PC-3 (cell line): ENCODE measurements around the gene CCDC180.

Source experiments
- EZH2 ChIP-seq: fragments of 300-600 bp; sonication (generic); IDR thresholded peaks from one replicate; pipeline ENCODE4 v1.6.1; 2017; ENCODE audit warnings: antibody characterized with exemption, mild to moderate bottlenecking, low read length; ENCODE audit not compliant: unreplicated experiment
- EZH2phosphoT487 ChIP-seq: fragments of 300-600 bp; sonication (generic); IDR thresholded peaks from 2 replicates; pipeline ENCODE4 v1.6.1; 2018; ENCODE audit warnings: mild to moderate bottlenecking, antibody characterized with exemption, low read length, borderline replicate concordance
- TF ChIP-seq, protein P1 (sequence below): fragments of 300-600 bp; sonication (generic); conservative IDR thresholded peaks from 2 replicates; pipeline ENCODE4 v1.5.1; 2017; ENCODE audit warnings: antibody characterized with exemption, low read depth, mild to moderate bottlenecking, low read length

DNA sequence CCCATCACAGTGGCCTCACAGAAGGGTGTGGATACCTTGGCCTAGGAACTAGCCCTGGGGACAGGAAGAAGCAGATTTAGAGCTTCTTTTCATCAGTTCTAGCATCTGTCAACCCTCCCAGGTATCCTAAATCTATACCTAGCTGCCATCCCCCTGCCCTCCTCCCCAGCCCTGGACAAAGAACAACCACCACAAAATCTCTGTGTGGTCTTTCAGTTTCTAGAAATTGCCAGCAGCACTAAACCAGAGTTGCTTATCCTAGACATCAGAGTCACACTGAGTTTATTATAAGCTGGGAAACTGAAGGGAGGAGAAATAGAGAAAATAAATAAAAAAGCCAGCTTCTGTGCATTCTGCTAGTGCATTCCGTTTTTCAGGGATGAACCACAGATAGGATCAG is 14.6 kb downstream of the CCDC180 start:
- TF ChIP-seq, protein P1, sequence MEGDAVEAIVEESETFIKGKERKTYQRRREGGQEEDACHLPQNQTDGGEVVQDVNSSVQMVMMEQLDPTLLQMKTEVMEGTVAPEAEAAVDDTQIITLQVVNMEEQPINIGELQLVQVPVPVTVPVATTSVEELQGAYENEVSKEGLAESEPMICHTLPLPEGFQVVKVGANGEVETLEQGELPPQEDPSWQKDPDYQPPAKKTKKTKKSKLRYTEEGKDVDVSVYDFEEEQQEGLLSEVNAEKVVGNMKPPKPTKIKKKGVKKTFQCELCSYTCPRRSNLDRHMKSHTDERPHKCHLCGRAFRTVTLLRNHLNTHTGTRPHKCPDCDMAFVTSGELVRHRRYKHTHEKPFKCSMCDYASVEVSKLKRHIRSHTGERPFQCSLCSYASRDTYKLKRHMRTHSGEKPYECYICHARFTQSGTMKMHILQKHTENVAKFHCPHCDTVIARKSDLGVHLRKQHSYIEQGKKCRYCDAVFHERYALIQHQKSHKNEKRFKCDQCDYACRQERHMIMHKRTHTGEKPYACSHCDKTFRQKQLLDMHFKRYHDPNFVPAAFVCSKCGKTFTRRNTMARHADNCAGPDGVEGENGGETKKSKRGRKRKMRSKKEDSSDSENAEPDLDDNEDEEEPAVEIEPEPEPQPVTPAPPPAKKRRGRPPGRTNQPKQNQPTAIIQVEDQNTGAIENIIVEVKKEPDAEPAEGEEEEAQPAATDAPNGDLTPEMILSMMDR = no peak
- TF ChIP-seq EZH2 = no peak
- no peak for TF ChIP-seq EZH2phosphoT487
